SHP77 (cell line): ENCODE measurements around the gene ZSCAN4.

Experiments
- DNase-seq, 2 experiments: peaks; one replicate each; lab custom pipeline; 2025; lab: John Stamatoyannopoulos, UW

The ZSCAN4 gene

GRCh38 chr19:57682226-57682766 lies 13.6 kb downstream of the ZSCAN4 start:
- no peak for DNase-seq

GRCh38 chr19:57686727-57687126 lies 18.0 kb downstream of the ZSCAN4 start:
- no peak for DNase-seq

- DNase-seq: no peak
Measured at GRCh38 chr19:57687363-57688010, 18.8 kb downstream of the ZSCAN4 start.

- no peak for DNase-seq
Measured at GRCh38 chr19:57688011-57688763, 19.5 kb downstream of the ZSCAN4 start.

- no peak for DNase-seq
Measured at GRCh38 chr19:57689750-57690149, 21.0 kb downstream of the ZSCAN4 start.

- no peak for DNase-seq
Measured at GRCh38 chr19:57701625-57702024, 32.9 kb downstream of the ZSCAN4 start.

- no peak for DNase-seq
Measured at GRCh38 chr19:57706346-57706745, 37.6 kb downstream of the ZSCAN4 start.

- no peak for DNase-seq
Measured at GRCh38 chr19:57708641-57709361, 40.1 kb downstream of the ZSCAN4 start, which contains the start of gene ZNF154. TSS of gene ZNF154 (minus strand) at chr19:57709204. CDS start at chr19:57708971, 233 bp downstream.

GRCh38 chr19:57709616-57710015 lies 40.9 kb downstream of the ZSCAN4 start:
- no peak for DNase-seq

GRCh38 chr19:57712222-57712621 lies 43.5 kb downstream of the ZSCAN4 start:
- no peak for DNase-seq

GRCh38 chr19:57719424-57719823 lies 50.7 kb downstream of the ZSCAN4 start:
- DNase-seq: no peak

GRCh38 chr19:57719901-57720519 lies 51.3 kb downstream of the ZSCAN4 start:
- no peak for DNase-seq

- DNase-seq: no peak
Measured at GRCh38 chr19:57720878-57721277, 52.1 kb downstream of the ZSCAN4 start.
